SK-N-SH (cell line): ENCODE measurements around the gene GSTT2. TPM values are rescaled to one million over a fixed set of nuclear protein-coding genes. Genes with fewer than 3 reads are reported as not detected.
"Not testable (repeated sequence)": the region's sequence is repeated elsewhere in the genome, so short reads cannot be mapped to it uniquely, and the experiment has no call there.

Experiments used
- CTCF ChIA-PET: fragments of 300-600, 350-600 bp; formaldehyde crosslinking; extraction: SDS; loops from one replicate; lab custom pipeline; 2021; lab: Yijun Ruan, JAX
- POLR2A ChIA-PET: fragments of 350-600 bp; sonication (Branson Sonifier 250); formaldehyde crosslinking; extraction: SDS; loops from one replicate; lab custom pipeline; 2020; ENCODE audit warnings: antibody characterized with exemption, inconsistent platforms; lab: Yijun Ruan, JAX
- DNase-seq: peaks from one replicate; pipeline ENCODE4 v3.0.0; 2012
- H2AFZ ChIP-seq: fragments of 200-600 bp; sonication (generic); 2 replicates; pipeline ENCODE4 v1.8.1; 2016; ENCODE audit warnings: antibody characterized with exemption, mild to moderate bottlenecking, low read depth
- H3F3A ChIP-seq: fragments of 200-600 bp; sonication (generic); replicated peaks from 2 replicates; pipeline ENCODE3; 2016; ENCODE audit warnings: antibody characterized with exemption, mild to moderate bottlenecking; ENCODE audit not compliant: insufficient read depth
- H3K27ac ChIP-seq, 2 experiments: fragments of 200-500 bp in 1 of 2; fragments of 200-600 bp in 1 of 2; sonication (Bioruptor generic) in 1 of 2; sonication (generic), shearing (Covaris generic) in 1 of 2; 2 replicates each; pipeline versions ENCODE4 v1.5.1 to v1.6.1; 2014 to 2016; ENCODE audit warnings: low read depth in 2 of 2, inconsistent platforms in 1 of 2, low read length in 1 of 2, mild to moderate bottlenecking in 1 of 2, mixed read lengths in 1 of 2
- H3K27me3 ChIP-seq: fragments of 200-600 bp; sonication (generic), shearing (Covaris generic); 2 replicates; pipeline ENCODE4 v1.6.1; 2016; ENCODE audit warnings: mixed run types; ENCODE audit not compliant: insufficient read depth
- H3K36me3 ChIP-seq, 2 experiments: fragments of 200-500 bp in 1 of 2; fragments of 200-600 bp in 1 of 2; sonication (Bioruptor generic) in 1 of 2; sonication (generic) in 1 of 2; replicated peaks in 1 of 2; 2 replicates each; pipeline versions ENCODE3 to v1.5.1; 2014 to 2016; ENCODE audit warnings: low read length in 1 of 2, mild to moderate bottlenecking in 1 of 2; ENCODE audit not compliant: insufficient read depth in 2 of 2, control insufficient read depth in 1 of 2
- H3K4me1 ChIP-seq, 2 experiments: fragments of 200-500 bp in 1 of 2; fragments of 200-600 bp in 1 of 2; sonication (Bioruptor generic) in 1 of 2; sonication (generic), shearing (Covaris generic) in 1 of 2; 2 replicates each; pipeline versions ENCODE4 v1.5.1 to v1.6.1; 2014 to 2016; ENCODE audit warnings: low read depth in 1 of 2, low read length in 1 of 2, mixed run types in 1 of 2; ENCODE audit not compliant: insufficient read depth in 2 of 2, control insufficient read depth in 1 of 2
- H3K4me2 ChIP-seq: fragments of 200-600 bp; sonication (generic), shearing (Covaris generic); 2 replicates; pipeline ENCODE4 v1.6.1; 2017; ENCODE audit warnings: mixed run types
- H3K4me3 ChIP-seq, 2 experiments: fragments of 200-500 bp in 1 of 2; fragments of 200-600 bp in 1 of 2; sonication (Bioruptor generic) in 1 of 2; sonication (generic), shearing (Covaris generic) in 1 of 2; 2 replicates each; pipeline versions ENCODE4 v1.5.1 to v1.8.1; 2014 to 2016; ENCODE audit warnings: low read depth in 2 of 2, inconsistent platforms in 1 of 2, low read length in 1 of 2, mild to moderate bottlenecking in 1 of 2, mixed read lengths in 1 of 2, moderate library complexity in 1 of 2
- H3K79me2 ChIP-seq: fragments of 200-600 bp; sonication (generic); 2 replicates; pipeline ENCODE4 v1.8.1; 2017; ENCODE audit warnings: mild to moderate bottlenecking; ENCODE audit not compliant: insufficient read depth
- H3K9ac ChIP-seq: fragments of 200-600 bp; sonication (generic); 2 replicates; pipeline ENCODE4 v1.6.1; 2017; ENCODE audit warnings: mixed run types
- H3K9me2 ChIP-seq: fragments of 200-600 bp; sonication (generic); 2 replicates; pipeline ENCODE4 v1.6.1; 2017; ENCODE audit warnings: mixed run types
- H3K9me3 ChIP-seq: fragments of 200-600 bp; sonication (generic); 2 replicates; pipeline ENCODE4 v1.6.1; 2017; ENCODE audit warnings: mixed run types, mild to moderate bottlenecking, moderate library complexity
- H4K20me1 ChIP-seq: fragments of 200-600 bp; sonication (generic); 2 replicates; pipeline ENCODE4 v1.6.1; 2017; ENCODE audit warnings: mild to moderate bottlenecking, mixed run types; ENCODE audit not compliant: insufficient read depth
- CTCF ChIP-seq: fragments of 200-600 bp; sonication (generic); IDR thresholded peaks from 2 replicates; pipeline ENCODE4 v1.6.1; 2017; ENCODE audit warnings: antibody characterized with exemption, mild to moderate bottlenecking, moderate library complexity
- RAD21 ChIP-seq: IDR thresholded peaks from 2 replicates; pipeline ENCODE4 v1.6.1; 2012; ENCODE audit warnings: mild to moderate bottlenecking, low read length
- SMC3 ChIP-seq: IDR thresholded peaks from 2 replicates; pipeline ENCODE4 v1.6.1; 2012; ENCODE audit warnings: low read depth, low read length, improper control_type of control experiment
- USF1 ChIP-seq: IDR thresholded peaks from 2 replicates; pipeline ENCODE4 v1.4.0; 2012; ENCODE audit warnings: low read depth, borderline replicate concordance
- WGBS: methylation state at CpG from one replicate; pipeline ENCODE4 v1.1.6; 2017; ENCODE audit warnings: low lambda C conversion rate; 5-methylcytosine and 5-hydroxymethylcytosine counted together
- polyA plus RNA-seq, 3 experiments: library from polyadenylated mRNA; depleted of rRNA; stranded (reverse); fragments of >200 nt; gene quantifications; 2 replicates each; pipeline ENCODE4 v1.2.3, GENCODE V29; 2012

The GSTT2 gene
- polyA plus RNA-seq, 1 of the 3 experiments (the other 2 are of a cell fraction), result 3.7 TPM

DNA sequence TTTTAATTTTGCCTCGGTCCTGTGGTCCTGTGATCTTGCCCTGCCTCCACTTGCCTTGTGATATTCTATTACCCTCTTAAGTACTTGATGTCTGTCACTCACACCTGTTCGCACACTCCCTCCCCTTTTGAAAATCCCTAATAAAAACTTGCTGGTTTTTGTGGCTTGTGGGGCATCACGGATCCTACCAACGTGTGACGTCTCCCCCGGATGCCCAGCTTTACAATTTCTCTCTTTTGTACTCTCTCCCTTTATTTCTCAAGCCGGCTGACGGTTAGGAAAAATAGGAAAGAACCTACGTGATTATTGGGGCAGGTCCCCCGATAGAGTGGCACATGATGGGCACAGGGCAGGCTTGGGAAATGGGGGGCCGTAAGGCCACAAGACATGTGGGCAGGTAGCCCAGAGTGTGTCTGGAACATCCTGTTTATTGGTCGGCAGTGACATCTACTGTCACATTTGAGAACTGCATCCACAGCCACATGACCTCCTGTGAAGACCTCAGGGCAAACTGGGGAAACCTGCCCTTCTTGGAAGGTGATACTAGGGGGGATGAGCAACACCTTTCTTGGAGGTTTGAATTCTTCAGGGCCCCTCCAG lies 23.5 kb upstream of the GSTT2 start:
- TF ChIP-seq SMC3, result peak; percentile 78
- peak; percentile 88 for TF ChIP-seq RAD21
- peak; percentile 59; the same call in 1 of the 2 replicates for TF ChIP-seq USF1
- TF ChIP-seq CTCF, result peak; percentile 77
- H3K27ac ChIP-seq, H3K4me1 ChIP-seq, H3K9ac ChIP-seq, H3F3A ChIP-seq, H3K9me3 ChIP-seq, H3K36me3 ChIP-seq, POLR2A ChIA-PET, H4K20me1 ChIP-seq, H3K9me2 ChIP-seq, H3K4me3 ChIP-seq, H2AFZ ChIP-seq, H3K4me2 ChIP-seq, H3K27me3 ChIP-seq, H3K79me2 ChIP-seq: not testable (repeated sequence)
- DNase-seq, result peak; percentile 72
- 49% methylated on average over 12 of the region's 12 CpGs for WGBS
- CTCF ChIA-PET, result interaction anchor here (0.6 to 1.5 kb wide), 11 partner anchors 30 to 200 kb away, joined by 3 to 11 read pairs (median 3); partner anchors contain the start of genes MIF and SLC2A11

- DNase-seq, H3K9me3 ChIP-seq, H3K79me2 ChIP-seq, CTCF ChIA-PET, H2AFZ ChIP-seq, H3K36me3 ChIP-seq, H3K9ac ChIP-seq, H4K20me1 ChIP-seq, H3K27ac ChIP-seq, H3K4me1 ChIP-seq, H3K27me3 ChIP-seq, H3F3A ChIP-seq, POLR2A ChIA-PET, H3K9me2 ChIP-seq: not testable (repeated sequence)
- Histone ChIP-seq H3K4me2 (peak within 1 kb of the TSS; percentile 62; the same call in 1 of the 2 replicates), H3K4me3 (peak within 1 kb of the TSS in 1 of 2 experiments; percentile 36; a peak in 2 of 4 replicates)
- no CpG with 5 or more reads among the region's 43 CpGs for WGBS
Measured at GRCh38 chr22:23961084-23961771, 18.7 kb upstream of the GSTT2 start, which contains the start of gene GSTT2B. Gene GSTT2B (minus strand): TSS chr22:23961195. CDS start chr22:23961131, 64 bp downstream.

DNA sequence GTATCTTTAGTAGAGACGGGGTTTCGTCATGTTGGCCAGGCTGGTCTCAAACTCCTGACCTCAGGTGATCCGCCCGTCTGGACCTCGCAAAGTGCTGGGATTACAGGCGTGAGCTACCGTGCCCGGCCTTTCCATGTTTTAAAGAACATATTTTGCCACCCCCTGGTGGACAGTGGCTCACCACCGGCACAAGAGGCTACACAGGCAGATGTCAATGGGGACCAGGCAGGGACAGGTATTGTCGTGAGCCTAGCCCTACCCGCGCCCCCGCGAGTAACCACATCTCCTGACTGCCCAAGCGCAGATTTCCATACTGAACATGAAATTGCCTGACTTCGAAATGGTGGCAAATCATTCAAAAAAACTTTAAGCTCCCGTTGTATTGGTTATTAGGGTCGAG lies 13.8 kb upstream of the GSTT2 start:
- H4K20me1 ChIP-seq, H3K4me2 ChIP-seq, H3K9me3 ChIP-seq, POLR2A ChIA-PET, H3K9me2 ChIP-seq, H3K4me1 ChIP-seq, H3K9ac ChIP-seq, H2AFZ ChIP-seq, H3F3A ChIP-seq, H3K4me3 ChIP-seq, DNase-seq, H3K27ac ChIP-seq, H3K27me3 ChIP-seq, CTCF ChIA-PET: not testable (repeated sequence)
- peaks cover 12 to 15% of the 10 kb centered on the region in 2 experiments for H3K36me3 ChIP-seq
- H3K79me2 ChIP-seq, result peaks cover 18% of the 10 kb centered on the region; the same call in 1 of the 2 replicates
- WGBS, result 8% methylated on average over 4 of the region's 18 CpGs

- H3K4me1 ChIP-seq, H3K27me3 ChIP-seq, POLR2A ChIA-PET, H3K27ac ChIP-seq, H3K9me2 ChIP-seq, CTCF ChIA-PET, H3K4me3 ChIP-seq, H4K20me1 ChIP-seq, H3K9ac ChIP-seq, H2AFZ ChIP-seq, H3K4me2 ChIP-seq, H3K9me3 ChIP-seq, H3F3A ChIP-seq, DNase-seq: not testable (repeated sequence)
- WGBS, result no CpG with 5 or more reads among the region's 30 CpGs
- H3K79me2 ChIP-seq, result peaks cover 23% of the 10 kb centered on the region; the same call in 1 of the 2 replicates
- H3K36me3 ChIP-seq, result peaks cover 16 to 20% of the 10 kb centered on the region in 2 experiments
Measured at GRCh38 chr22:23966568-23966967, 13.4 kb upstream of the GSTT2 start, which contains the start of gene DDTL. Gene DDTL (plus strand): TSS chr22:23966888. CDS start chr22:23966915, 27 bp downstream.
